Activated T-helper 1 cell treated with anti-CD3 and anti-CD28 coated beads, Interleukin-12 subunit alpha, Interleukin-12 subunit beta, Interleukin-2, Interleukin-4 antibody, amounts not matched to agents 30 ng/mL and 10 ng/mL and 1 ng/mL, durations not matched to agents 14 hours and 24 hours and 36 hours (primary cell): Measurements from ENCODE around the gene NFATC4. TPM values are rescaled to one million over a fixed set of nuclear protein-coding genes. Genes with fewer than 3 reads are reported as not detected.
"Not testable (repeated sequence)": the region's sequence is repeated elsewhere in the genome, so short reads cannot be mapped to it uniquely, and the experiment has no call there.

ENCODE experiments used
- DNase-seq: peaks from one replicate; pipeline ENCODE4 v3.0.0; 2021; ENCODE audit warnings: low spot score
- H3K27ac Mint-ChIP-seq: one replicate; pipeline ENCODE4 v1.8.0; 2021; ENCODE audit warnings: mild to moderate bottlenecking, mixed read lengths
- H3K27me3 Mint-ChIP-seq: one replicate; pipeline ENCODE4 v1.8.0; 2022; ENCODE audit warnings: mild to moderate bottlenecking, moderate library complexity, mixed read lengths; ENCODE audit not compliant: insufficient read depth
- H3K36me3 Mint-ChIP-seq: one replicate; pipeline ENCODE4 v1.8.0; 2021; ENCODE audit warnings: low read depth, mixed read lengths
- H3K4me1 Mint-ChIP-seq: one replicate; pipeline ENCODE4 v1.8.0; 2021; ENCODE audit warnings: low read depth, mixed read lengths
- H3K4me3 Mint-ChIP-seq: one replicate; pipeline ENCODE4 v1.8.0; 2021; ENCODE audit warnings: mild to moderate bottlenecking, moderate library complexity, mixed read lengths
- H3K9me3 Mint-ChIP-seq: one replicate; pipeline ENCODE4 v1.8.0; 2021; ENCODE audit warnings: mixed read lengths
- intact Hi-C: fragments of 100-400 bp; cut with micrococcal nuclease; formaldehyde crosslinking; loops from one replicate; pipeline ENCODE4 v1.15.1; 2024
- total RNA-seq: library from RNA; stranded (reverse); gene quantifications from 2 replicates; pipeline ENCODE4 v1.2.3, GENCODE V29; 2022

NFATC4 gene
- total RNA-seq, 1 donor from 2014 or later: not detected

DNA sequence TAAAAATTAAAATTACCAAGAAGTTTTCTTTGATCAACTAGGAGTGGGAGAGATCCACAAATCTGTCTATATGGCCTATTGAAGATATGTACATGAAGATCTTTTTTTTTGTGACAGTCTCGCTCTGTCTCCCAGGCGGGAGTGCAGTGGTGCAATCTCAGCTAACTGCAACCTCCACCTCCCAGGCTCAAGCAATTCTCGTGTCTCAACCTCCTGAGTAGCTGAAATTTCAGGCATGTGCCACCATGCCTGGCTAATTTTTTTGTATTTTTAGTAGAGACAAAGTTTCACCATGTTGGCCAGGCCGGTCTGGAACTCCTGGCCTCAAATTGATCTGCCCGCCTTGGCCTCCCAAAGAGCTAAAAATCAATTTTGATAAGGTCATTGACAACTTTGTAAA, 4.6 kb upstream of the NFATC4 start:
- Mint-ChIP-seq H3K4me1 (peaks cover 23% of the 10 kb centered on the region), H3K27ac (no peak overlapping the region), H3K9me3 (no peaks in the 10 kb centered on the region)

DNA sequence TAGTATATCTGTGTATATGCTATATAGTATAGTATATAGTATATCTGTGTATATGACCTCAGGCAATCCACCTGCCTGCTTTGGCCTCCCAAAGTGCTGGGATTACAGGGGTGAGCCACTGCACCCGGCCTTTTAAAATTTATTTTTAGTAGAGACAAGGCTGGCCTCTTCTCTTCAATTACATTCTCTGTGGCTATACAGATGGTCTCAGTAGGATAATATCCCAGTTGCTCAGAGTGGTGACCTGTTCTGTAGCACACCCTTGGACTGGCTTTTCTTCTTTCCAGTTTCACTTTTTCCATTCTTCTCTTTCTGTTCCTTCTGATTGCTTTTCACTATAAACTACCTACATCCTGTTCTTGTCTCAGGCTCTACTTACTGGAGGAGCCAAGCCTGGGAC, 3.1 kb upstream of the NFATC4 start:
- H3K9me3 Mint-ChIP-seq: no peaks in the 10 kb centered on the region
- H3K36me3 Mint-ChIP-seq: peaks cover 4% of the 10 kb centered on the region
- H3K27me3 Mint-ChIP-seq: peaks cover 56% of the 10 kb centered on the region
- no peak for DNase-seq
- no peak overlapping the region for H3K27ac Mint-ChIP-seq
- intact Hi-C loops: loop anchor here (1.0 kb wide), 2 partner anchors 66 to 71 kb away; no protein-coding TSS in a partner anchor
- H3K4me3 Mint-ChIP-seq: no peak overlapping the region
- H3K4me1 Mint-ChIP-seq: peaks cover 23% of the 10 kb centered on the region

More for the DNA sequence above, 4.6 kb upstream of the NFATC4 start:
- no peak for DNase-seq
- Mint-ChIP-seq H3K4me3 (no peak overlapping the region), H3K27me3 (peaks cover 54% of the 10 kb centered on the region), H3K36me3 (peaks cover 4% of the 10 kb centered on the region)
- intact Hi-C loops: no loop called here

DNA sequence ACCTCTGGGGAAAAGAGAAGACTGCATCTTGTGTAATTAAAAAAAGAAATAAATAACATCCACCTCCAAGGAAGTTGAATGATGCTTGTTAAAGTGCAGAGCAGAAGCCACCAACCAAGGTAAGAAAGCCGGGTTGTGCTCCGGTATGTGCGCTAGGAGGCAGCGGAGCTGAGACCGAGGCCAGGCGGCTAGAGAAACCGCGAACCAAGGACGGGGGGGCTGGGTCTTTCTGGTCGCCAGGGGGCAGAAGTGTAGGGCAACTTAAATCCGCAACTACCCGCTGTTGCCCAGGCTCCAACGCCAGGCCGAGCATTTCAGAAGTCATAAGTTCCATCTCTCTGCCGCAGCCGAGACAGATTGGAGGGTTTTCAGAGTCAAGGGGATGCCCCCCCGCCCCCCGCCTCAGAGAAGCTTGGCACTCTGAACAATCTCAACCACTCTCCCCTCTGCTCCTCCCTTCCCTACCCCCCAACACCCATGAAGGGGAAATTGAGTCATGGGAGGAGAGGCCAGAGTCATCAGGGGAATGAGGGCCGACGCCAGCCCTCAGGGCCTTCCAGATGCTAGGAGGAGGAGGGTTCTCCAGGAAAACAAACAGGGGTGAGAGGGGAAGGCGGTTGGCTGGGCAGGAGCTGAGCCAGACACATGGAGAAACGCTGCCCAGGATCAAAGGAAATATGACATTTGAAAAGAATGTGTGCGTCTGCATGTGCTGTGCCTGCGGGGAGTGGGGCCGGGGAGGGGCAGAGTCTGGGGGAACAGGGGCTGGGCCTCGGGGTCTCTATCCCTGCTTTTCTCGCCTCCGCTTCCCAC, 2.2 kb upstream of the NFATC4 start:
- intact Hi-C loops: loop anchor here (1.0 to 2.0 kb wide), 3 partner anchors 33 to 70 kb away; no protein-coding TSS in a partner anchor
- DNase-seq: peak; percentile 6
- Mint-ChIP-seq H3K4me3 (peak overlapping the region; percentile 61), H3K9me3 (no peaks in the 10 kb centered on the region), H3K27me3 (peaks cover 51% of the 10 kb centered on the region), H3K36me3 (peaks cover 4% of the 10 kb centered on the region), H3K27ac (no peak overlapping the region), H3K4me1 (peaks cover 23% of the 10 kb centered on the region)

DNA sequence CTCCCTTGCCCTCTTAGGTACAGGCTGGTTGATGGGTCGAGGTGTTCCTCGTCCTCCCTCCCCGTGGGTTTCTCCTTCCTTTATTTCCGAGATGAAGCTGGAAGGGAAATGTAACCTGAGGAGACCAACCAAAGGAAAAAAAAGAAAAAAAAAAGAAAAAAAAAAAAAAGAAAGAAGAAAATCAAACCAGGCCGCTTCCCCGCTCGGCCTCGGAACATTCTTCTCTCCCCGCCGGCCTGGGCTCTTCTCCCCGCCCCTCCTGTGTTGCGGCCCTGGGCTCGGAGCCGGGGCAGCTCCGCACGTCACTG, 1.6 kb upstream of the NFATC4 start:
- intact Hi-C loops: loop anchor here (2.0 kb wide), 1 partner anchor 34 kb away; no protein-coding TSS in a partner anchor
- no peak overlapping the region for H3K4me3 Mint-ChIP-seq

DNA sequence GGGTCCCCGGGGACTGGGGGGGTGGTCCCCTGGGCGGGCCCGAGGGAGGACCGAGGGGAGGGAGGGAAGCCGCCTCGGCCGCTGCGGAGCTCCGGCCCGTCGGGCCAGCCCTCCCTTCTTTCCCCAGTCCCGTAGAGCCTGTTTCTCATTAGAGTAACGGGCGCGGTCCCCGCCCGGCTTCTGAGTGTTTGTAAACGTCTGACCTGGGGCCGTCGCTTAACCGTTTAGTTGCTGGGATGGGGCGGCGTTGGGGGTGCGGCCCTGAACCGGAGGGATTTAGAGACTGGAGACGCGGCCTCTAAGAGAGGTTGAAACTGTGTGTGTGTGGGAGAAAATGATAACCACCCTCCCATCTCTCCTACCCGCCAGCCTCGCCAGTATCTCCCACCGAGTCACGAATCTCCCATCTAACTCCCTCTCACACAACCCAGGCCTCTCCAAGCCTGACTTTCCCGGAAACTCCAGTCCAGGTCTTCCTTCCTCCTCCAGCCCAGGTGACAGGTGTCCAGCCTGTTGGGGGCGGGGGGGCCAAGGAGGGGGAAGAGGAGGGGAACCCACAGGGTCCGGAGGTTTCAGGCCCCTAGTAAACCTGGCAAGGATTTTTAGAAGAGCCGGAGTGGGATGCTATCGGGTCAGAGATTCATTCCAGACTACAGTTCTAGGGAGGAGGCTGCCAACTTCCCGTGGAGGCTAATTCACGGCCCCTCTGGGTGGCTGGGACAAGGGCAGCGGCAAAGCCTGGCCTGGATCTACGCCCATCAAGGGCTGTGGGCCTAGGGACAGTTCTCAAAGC, 1.1 kb upstream of the NFATC4 start:
- intact Hi-C loops: loop anchor here (2.0 kb wide), 1 partner anchor 34 kb away; no protein-coding TSS in a partner anchor

More for the DNA sequence above, 1.6 kb upstream of the NFATC4 start:
- no peak for DNase-seq
- Mint-ChIP-seq H3K4me1 (peaks cover 23% of the 10 kb centered on the region), H3K27ac (no peak overlapping the region), H3K27me3 (peaks cover 55% of the 10 kb centered on the region), H3K36me3 (peaks cover 4% of the 10 kb centered on the region), H3K9me3 (no peaks in the 10 kb centered on the region)

DNA sequence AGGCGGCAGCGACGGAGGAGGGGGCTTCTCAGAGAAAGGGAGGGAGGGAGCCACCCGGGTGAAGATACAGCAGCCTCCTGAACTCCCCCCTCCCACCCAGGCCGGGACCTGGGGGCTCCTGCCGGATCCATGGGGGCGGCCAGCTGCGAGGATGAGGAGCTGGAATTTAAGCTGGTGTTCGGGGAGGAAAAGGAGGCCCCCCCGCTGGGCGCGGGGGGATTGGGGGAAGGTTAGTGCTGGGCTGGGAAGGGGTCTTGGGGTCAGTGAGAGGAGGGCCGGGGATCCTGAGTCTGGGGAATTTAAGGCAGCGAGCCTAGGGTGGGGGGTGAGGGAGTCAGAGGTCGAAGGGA, 203 bp downstream of the NFATC4 start:
- H3K36me3 Mint-ChIP-seq: peaks cover 4% of the 10 kb centered on the region
- intact Hi-C loops: no loop called here
- H3K9me3 Mint-ChIP-seq: no peaks in the 10 kb centered on the region
- H3K27ac Mint-ChIP-seq: no peak overlapping the region
- no peak for DNase-seq
- H3K4me1 Mint-ChIP-seq: peaks cover 23% of the 10 kb centered on the region
- H3K27me3 Mint-ChIP-seq: peaks cover 50% of the 10 kb centered on the region
- no peak overlapping the region for H3K4me3 Mint-ChIP-seq

More for the DNA sequence above, 1.1 kb upstream of the NFATC4 start:
- H3K27me3 Mint-ChIP-seq: peaks cover 55% of the 10 kb centered on the region
- DNase-seq: no peak
- H3K9me3 Mint-ChIP-seq: no peaks in the 10 kb centered on the region
- H3K27ac Mint-ChIP-seq: no peak overlapping the region
- peaks cover 4% of the 10 kb centered on the region for H3K36me3 Mint-ChIP-seq
- peak overlapping the region; percentile 37 for H3K4me3 Mint-ChIP-seq
- H3K4me1 Mint-ChIP-seq: peaks cover 23% of the 10 kb centered on the region

DNA sequence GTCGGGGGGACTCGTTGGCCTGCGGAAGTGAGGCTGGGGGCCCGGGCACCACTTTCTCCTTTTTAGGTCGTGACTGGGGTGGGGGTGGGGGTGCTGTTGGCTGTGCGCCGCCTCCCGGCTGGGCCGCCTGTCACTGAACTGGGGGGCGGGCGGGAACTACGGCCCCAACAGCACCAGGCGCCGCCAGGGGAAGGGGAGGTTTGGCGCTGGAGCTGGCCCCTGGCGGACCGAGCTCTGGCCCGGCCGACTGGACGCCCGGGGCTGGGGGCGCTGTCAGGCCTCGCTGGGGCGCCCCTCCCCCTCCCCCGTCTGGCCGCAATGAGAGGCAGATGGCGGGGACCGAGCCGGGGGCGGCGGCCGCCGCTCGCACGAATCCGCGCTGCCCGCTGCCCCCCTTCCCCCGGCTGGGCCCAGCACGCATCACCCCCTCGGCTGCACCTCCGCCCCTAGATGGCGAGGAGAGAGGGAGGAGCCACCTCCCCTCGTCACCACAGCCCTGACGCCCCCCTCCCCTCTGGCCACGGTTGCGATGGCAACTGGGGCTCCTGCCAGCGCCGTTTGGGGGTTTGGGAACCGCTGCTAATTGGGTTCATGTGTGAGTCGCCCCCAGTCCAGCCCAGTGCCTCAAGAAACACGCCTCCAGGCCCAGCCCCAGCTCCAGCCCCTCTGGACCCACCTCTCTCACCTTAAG, 723 bp downstream of the NFATC4 start:
- intact Hi-C loops: no loop called here
- peaks cover 48% of the 10 kb centered on the region for H3K27me3 Mint-ChIP-seq
- DNase-seq: no peak
- no peaks in the 10 kb centered on the region for H3K9me3 Mint-ChIP-seq
- peaks cover 23% of the 10 kb centered on the region for H3K4me1 Mint-ChIP-seq
- H3K36me3 Mint-ChIP-seq: peaks cover 4% of the 10 kb centered on the region
- H3K27ac Mint-ChIP-seq: no peak overlapping the region
- no peak overlapping the region for H3K4me3 Mint-ChIP-seq

DNA sequence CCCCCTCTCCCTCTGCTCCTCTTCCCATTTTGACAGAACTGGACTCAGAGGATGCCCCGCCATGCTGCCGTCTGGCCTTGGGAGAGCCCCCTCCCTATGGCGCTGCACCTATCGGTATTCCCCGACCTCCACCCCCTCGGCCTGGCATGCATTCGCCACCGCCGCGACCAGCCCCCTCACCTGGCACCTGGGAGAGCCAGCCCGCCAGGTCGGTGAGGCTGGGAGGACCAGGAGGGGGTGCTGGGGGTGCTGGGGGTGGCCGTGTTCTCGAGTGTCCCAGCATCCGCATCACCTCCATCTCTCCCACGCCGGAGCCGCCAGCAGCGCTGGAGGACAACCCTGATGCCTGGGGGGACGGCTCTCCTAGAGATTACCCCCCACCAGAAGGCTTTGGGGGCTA, 1.5 kb downstream of the NFATC4 start:
- no peak for DNase-seq
- intact Hi-C loops: no loop called here
- Mint-ChIP-seq H3K4me1 (peaks cover 23% of the 10 kb centered on the region), H3K27ac (no peak overlapping the region), H3K36me3 (peaks cover 4% of the 10 kb centered on the region), H3K9me3 (no peaks in the 10 kb centered on the region), H3K4me3 (peak overlapping the region; percentile 5), H3K27me3 (peaks cover 48% of the 10 kb centered on the region)

DNA sequence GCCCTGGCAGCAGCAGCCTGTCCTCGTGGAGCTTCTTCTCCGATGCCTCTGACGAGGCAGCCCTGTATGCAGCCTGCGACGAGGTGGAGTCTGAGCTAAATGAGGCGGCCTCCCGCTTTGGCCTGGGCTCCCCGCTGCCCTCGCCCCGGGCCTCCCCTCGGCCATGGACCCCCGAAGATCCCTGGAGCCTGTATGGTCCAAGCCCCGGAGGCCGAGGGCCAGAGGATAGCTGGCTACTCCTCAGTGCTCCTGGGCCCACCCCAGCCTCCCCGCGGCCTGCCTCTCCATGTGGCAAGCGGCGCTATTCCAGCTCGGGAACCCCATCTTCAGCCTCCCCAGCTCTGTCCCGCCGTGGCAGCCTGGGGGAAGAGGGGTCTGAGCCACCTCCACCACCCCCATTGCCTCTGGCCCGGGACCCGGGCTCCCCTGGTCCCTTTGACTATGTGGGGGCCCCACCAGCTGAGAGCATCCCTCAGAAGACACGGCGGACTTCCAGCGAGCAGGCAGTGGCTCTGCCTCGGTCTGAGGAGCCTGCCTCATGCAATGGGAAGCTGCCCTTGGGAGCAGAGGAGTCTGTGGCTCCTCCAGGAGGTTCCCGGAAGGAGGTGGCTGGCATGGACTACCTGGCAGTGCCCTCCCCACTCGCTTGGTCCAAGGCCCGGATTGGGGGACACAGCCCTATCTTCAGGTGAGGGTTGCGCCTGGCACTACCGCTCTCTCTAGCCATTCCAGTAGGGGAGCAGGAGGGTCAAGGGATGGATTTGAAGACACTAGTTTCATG, 2.1 kb downstream of the NFATC4 start:
- H3K4me3 Mint-ChIP-seq: no peak overlapping the region
- H3K27me3 Mint-ChIP-seq: peaks cover 45% of the 10 kb centered on the region
- H3K4me1 Mint-ChIP-seq: peaks cover 22% of the 10 kb centered on the region
- H3K36me3 Mint-ChIP-seq: peaks cover 4% of the 10 kb centered on the region
- no peak overlapping the region for H3K27ac Mint-ChIP-seq
- DNase-seq: no peak
- H3K9me3 Mint-ChIP-seq: no peaks in the 10 kb centered on the region
- intact Hi-C loops: no loop called here

DNA sequence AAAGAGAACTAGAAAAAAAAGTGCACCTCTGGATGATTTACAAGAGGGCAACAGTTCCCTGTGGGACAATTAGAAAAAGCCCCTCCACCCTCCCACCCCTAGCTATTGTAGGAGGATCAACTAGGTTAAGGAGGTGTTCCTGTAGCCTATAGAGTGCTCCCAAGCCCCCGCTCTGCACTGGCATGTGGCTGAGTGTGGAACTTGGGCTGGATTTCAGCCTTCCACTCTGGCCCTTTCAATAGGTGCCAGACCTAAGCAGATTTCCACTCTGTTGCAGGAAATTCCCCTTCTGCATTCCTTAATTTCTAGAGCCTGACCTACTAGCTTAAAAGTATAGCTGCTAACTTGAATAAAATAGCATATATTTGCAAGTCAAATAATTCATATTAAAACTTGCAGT, 2.8 kb downstream of the NFATC4 start:
- peaks cover 15% of the 10 kb centered on the region for H3K4me1 Mint-ChIP-seq

DNA sequence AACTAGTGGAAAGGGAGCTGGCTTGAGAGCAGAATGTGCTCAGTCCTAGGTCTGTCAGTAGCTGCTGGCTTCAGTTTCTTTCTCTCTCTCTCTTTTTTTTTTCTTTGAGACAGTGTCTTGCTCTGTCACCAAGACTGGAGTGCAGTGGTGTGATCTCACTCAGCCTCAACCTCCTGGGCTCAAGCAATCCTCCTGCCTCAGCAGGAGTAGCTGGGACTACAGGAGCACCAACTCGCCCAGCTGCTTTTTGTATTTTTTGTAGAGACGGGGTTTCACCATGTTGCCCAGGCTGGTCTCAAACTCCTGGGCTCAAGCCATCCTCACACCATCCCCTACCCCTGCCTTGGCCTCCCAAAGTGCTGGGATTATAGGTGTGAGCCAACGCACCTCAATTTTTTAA, 3.6 kb downstream of the NFATC4 start:
- H3K36me3 Mint-ChIP-seq, H3K9me3 Mint-ChIP-seq, DNase-seq, H3K27ac Mint-ChIP-seq, H3K4me3 Mint-ChIP-seq, intact Hi-C loops: not testable (repeated sequence)
- H3K27me3 Mint-ChIP-seq: peaks cover 33% of the 10 kb centered on the region
- peaks cover 12% of the 10 kb centered on the region for H3K4me1 Mint-ChIP-seq

More for the DNA sequence above, 2.8 kb downstream of the NFATC4 start:
- Mint-ChIP-seq H3K4me3 (no peak overlapping the region), H3K27me3 (peaks cover 38% of the 10 kb centered on the region), H3K36me3 (peaks cover 4% of the 10 kb centered on the region), H3K27ac (no peak overlapping the region), H3K9me3 (no peaks in the 10 kb centered on the region)
- intact Hi-C loops: no loop called here
- DNase-seq: no peak

DNA sequence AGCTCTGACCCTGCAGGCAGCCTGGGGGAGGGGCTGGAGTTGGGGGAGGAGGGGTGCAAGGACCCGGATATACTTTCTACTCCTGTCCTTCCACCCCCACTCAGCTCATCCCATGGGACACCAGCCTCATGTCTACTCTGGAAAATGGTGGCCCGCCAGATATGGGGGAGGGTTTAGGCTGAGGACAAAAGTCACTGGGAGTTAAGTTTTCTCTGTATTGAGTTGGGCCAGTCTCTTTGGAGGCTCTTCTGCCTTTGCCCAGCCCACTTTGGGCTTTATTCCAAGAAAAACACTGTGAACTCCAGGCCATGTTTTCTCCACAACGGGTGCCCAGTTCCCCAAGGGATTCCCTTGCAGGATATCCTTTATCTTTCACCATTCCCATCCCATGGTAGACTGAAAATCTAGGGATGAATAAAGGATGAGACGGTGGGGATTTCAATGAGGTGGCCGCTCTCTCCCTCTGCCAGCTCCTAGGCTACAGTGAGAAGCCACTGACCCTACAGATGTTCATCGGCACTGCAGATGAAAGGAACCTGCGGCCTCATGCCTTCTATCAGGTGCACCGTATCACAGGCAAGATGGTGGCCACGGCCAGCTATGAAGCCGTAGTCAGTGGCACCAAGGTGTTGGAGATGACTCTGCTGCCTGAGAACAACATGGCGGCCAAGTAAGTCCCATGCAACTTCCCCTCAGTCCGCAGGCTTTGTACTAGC, 4.9 kb downstream of the NFATC4 start:
- Mint-ChIP-seq H3K36me3 (no peaks in the 10 kb centered on the region), H3K4me1 (peaks cover under 1% of the 10 kb centered on the region), H3K27ac (no peak overlapping the region), H3K9me3 (no peaks in the 10 kb centered on the region), H3K27me3 (peaks cover 21% of the 10 kb centered on the region), H3K4me3 (no peak overlapping the region)
- intact Hi-C loops: no loop called here
- DNase-seq: no peak
